ENCODE measurements around the gene FAM111A. TPM values are rescaled to one million over a fixed set of nuclear protein-coding genes. Genes with fewer than 3 reads are reported as not detected.

Gene FAM111A
- total RNA-seq, 2 experiments from 2014 or later: 87.9 to 135 TPM

- peaks cover 17% of the 10 kb centered on the region for H3K4me1 Mint-ChIP-seq
- intact Hi-C loops (cut with DNase I, micrococcal nuclease): loop anchor here (1.0 to 5.0 kb wide), 8 partner anchors 15 to 631 kb away; no protein-coding TSS in a partner anchor
- no peaks in the 10 kb centered on the region for H3K36me3 Mint-ChIP-seq (ENCODE audit: low read depth)
- ATAC-seq (peak; percentile 86), DNase-seq (peak; percentile 95)
- H3K9me3 Mint-ChIP-seq (ENCODE audit: low read depth): no peaks in the 10 kb centered on the region
- CTCF ChIA-PET: interaction anchor here (0.5 to 9.2 kb wide), 37 partner anchors 8 to 1047 kb away, joined by 3 to 115 read pairs (median 6); partner anchors contain the start of genes MRPL16 and OR5A2
- no peak within 1 kb of the TSS for H3K27ac Mint-ChIP-seq
- peaks cover 14% of the 10 kb centered on the region for H3K27me3 Mint-ChIP-seq
- POLR2A ChIA-PET: interaction anchor here (0.7 to 1.0 kb wide), 3 partner anchors 19 to 65 kb away, joined by 3 to 15 read pairs (median 5); no protein-coding TSS in a partner anchor
- H3K4me3 Mint-ChIP-seq: peak within 1 kb of the TSS; percentile 70
These were observed 29.1 kb downstream of the FAM111A start, which contains the start of gene DTX4 for GRCh38 chr11:59171508-59172322. TSS of gene DTX4 (plus strand) at chr11:59172132. CDS start at chr11:59172596, 464 bp downstream.

DNA sequence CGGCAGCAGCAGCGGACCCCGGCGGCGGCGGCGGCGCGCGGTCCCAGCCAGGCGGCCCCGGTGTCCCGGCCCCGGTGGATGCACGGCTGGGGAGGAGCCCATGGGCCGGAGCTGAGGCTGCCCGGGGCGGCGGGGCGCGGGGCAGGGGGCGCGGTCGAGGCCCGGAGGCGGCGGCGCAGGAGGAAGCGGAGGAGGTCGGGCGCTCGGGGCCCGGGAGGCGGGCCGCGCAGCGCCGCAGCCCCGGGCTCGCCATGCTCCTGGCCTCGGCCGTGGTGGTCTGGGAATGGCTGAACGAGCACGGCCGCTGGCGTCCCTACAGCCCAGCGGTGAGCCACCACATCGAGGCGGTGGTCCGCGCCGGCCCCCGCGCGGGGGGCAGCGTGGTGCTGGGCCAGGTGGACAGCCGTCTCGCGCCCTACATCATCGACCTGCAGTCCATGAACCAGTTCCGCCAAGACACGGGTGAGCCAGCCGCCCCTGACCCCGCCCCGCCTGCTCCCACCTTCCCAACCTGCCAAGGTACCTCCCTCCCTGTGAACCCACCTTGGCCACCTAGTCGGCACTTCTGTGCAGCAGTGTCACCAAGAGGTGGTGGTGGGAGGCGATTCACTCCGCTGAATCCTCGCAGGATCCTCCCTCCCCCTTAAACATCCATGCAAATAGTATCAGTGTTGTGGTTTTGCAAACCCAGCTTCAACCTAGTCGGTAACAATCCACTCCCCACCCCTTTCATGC is 29.9 kb downstream of the FAM111A start:
- Mint-ChIP-seq H3K27me3 (peaks cover 12% of the 10 kb centered on the region), H3K9me3 (ENCODE audit: low read depth) (no peaks in the 10 kb centered on the region), H3K4me1 (peaks cover 17% of the 10 kb centered on the region), H3K27ac (no peak overlapping the region), H3K36me3 (ENCODE audit: low read depth) (no peaks in the 10 kb centered on the region), H3K4me3 (peak overlapping the region; percentile 70)
- ChIA-PET POLR2A (interaction anchor here (0.7 to 1.0 kb wide), 3 partner anchors 18 to 66 kb away, joined by 3 to 15 read pairs (median 5); no protein-coding TSS in a partner anchor), CTCF (interaction anchor here (0.5 to 9.2 kb wide), 28 partner anchors 8 to 1046 kb away, joined by 3 to 115 read pairs (median 6); partner anchors contain the start of genes MRPL16 and OR5A2)
- DNase-seq (peak; percentile 30), ATAC-seq (peak; percentile 18)
- intact Hi-C loops (cut with DNase I, micrococcal nuclease): loop anchor here (1.0 to 5.0 kb wide), 3 partner anchors 14 to 510 kb away; no protein-coding TSS in a partner anchor

DNA sequence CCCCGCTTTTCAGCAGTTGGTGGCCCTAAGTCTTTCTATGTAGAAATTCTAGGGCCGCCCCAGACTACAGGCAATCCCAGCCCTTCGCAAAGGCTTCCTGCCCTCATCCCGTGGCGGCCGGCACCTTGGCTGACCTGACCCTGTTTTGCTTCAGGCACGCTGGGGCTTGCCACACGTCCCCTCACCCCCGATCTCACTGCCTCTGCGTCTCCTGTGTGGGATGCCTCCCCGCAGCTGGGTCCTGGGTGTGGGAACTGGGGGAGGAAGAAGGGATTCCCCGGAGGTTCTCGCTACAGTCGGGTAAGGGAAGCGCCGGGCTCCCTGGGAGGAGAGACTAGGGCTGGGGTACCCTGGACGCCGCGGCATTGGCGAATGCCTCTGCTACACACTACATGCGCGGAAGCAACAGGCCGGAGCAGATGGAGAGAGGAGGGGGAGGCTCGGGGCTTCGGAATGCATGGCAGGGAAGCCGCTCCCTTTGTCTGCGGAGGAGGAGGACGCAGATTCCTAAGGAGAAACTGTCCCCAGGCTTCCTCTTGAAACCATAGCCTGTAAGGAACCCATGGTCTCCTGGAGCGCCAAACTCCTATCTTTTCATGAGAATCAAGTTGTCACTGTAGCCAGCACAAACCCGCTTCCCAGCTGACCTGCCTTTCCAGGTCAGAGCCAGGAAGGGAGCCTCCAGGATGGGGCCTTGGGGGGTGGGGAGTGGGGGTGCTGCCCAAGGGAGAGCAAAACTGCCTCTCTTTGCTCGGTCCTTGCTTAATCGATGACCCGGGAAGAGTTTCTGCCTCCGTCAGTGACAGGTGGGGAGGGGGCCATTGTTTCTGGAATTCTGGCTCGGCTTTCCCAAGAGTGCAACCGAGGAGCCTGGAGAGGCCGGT is 30.7 kb downstream of the FAM111A start:
- intact Hi-C loops (cut with DNase I, micrococcal nuclease): loop anchor here in 1 of 2 experiments (2.0 to 5.0 kb wide), 2 partner anchors 387 to 509 kb away; no protein-coding TSS in a partner anchor
- Mint-ChIP-seq H3K4me1 (peaks cover 17% of the 10 kb centered on the region), H3K27me3 (peaks cover 12% of the 10 kb centered on the region), H3K4me3 (peak overlapping the region; percentile 70), H3K27ac (no peak overlapping the region), H3K36me3 (ENCODE audit: low read depth) (no peaks in the 10 kb centered on the region), H3K9me3 (ENCODE audit: low read depth) (no peaks in the 10 kb centered on the region)
- CTCF ChIA-PET: interaction anchor here (0.6 to 9.2 kb wide), 8 partner anchors 8 to 120 kb away, joined by 3 to 115 read pairs (median 12); no protein-coding TSS in a partner anchor
- POLR2A ChIA-PET: no interaction called here
- ATAC-seq: no peak
- peak; percentile 21 for DNase-seq

DNA sequence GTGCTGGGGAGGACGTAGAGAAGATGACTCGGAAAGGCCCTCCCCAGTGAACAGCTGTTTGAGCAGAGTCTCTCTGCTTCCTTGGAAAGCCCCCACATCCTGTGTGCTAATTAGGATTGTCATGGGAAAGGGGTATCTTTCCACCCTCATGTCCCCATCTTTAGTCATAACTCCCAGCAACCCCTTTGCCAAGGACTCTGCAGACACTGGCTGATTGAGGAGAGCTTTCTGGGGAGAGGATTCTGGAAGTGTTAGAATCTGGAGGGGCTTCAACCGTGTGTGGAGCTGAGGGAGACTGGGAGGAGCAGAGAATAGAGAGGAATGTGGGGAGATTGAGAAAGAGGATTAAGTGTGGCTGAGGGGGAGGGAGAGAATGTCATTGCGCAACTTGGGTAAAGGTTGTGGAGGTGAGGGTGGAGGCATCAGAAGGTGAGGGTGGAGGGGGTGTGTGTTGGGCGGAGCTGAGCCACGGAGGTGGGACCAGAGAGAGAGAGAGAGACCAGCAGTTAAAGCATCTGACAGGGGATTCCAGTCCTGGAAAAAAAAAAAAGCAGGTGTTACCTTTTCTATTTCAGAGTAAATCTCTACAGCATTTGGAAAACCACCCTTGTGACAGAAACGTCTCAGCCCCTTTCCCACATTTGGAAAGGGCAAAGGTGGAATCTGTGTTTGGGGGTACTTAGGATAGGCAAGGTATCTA is 31.5 kb downstream of the FAM111A start:
- CTCF ChIA-PET: interaction anchor here (0.6 to 9.2 kb wide), 7 partner anchors 12 to 119 kb away, joined by 3 to 115 read pairs (median 4); no protein-coding TSS in a partner anchor
- H3K4me1 Mint-ChIP-seq: peaks cover 17% of the 10 kb centered on the region
- no peak for DNase-seq
- H3K27ac Mint-ChIP-seq: no peak overlapping the region
- POLR2A ChIA-PET: no interaction called here
- peaks cover 12% of the 10 kb centered on the region for H3K27me3 Mint-ChIP-seq
- no peaks in the 10 kb centered on the region for H3K9me3 Mint-ChIP-seq (ENCODE audit: low read depth)
- no peak for ATAC-seq
- intact Hi-C loops (cut with DNase I, micrococcal nuclease): loop anchor here in 1 of 2 experiments (2.0 to 5.0 kb wide), 2 partner anchors 387 to 508 kb away; no protein-coding TSS in a partner anchor
- no peaks in the 10 kb centered on the region for H3K36me3 Mint-ChIP-seq (ENCODE audit: low read depth)
- no peak overlapping the region for H3K4me3 Mint-ChIP-seq

- Mint-ChIP-seq H3K36me3 (ENCODE audit: low read depth) (no peaks in the 10 kb centered on the region), H3K4me1 (peaks cover 17% of the 10 kb centered on the region), H3K27me3 (peaks cover 12% of the 10 kb centered on the region), H3K27ac (no peak overlapping the region), H3K9me3 (ENCODE audit: low read depth) (peaks cover 4% of the 10 kb centered on the region), H3K4me3 (no peak overlapping the region)
- ChIA-PET CTCF (interaction anchor here (0.7 to 9.2 kb wide), 6 partner anchors 11 to 255 kb away, joined by 3 to 115 read pairs (median 3); no protein-coding TSS in a partner anchor), POLR2A (no interaction called here)
- intact Hi-C loops (cut with DNase I, micrococcal nuclease): loop anchor here in 1 of 2 experiments (5.0 kb wide), 1 partner anchor 508 kb away; no protein-coding TSS in a partner anchor
- DNase-seq (peak; percentile 41), ATAC-seq (peak; percentile 32)
These were observed 32.0 kb downstream of the FAM111A start for GRCh38 chr11:59174664-59175033.

DNA sequence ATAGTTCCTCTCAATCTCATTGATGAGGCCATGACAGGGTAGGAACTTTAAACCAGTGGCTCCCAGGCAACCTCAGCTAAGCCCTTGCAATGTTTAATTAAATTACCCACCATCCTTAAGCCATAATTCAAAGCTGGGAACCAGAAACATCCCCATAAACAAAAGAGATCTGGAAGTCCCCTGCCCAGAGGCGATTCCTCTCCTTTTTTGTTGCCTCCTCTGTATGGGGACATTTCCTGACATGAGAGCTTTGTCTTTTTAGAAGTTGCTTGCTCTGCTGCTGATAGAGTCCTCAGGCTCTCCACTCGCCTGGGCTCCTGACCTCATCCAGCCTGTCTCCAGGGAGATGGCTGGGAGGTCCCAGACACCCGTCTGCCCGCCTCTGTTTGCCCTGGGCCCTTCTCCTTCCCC is 32.4 kb downstream of the FAM111A start:
- Mint-ChIP-seq H3K9me3 (ENCODE audit: low read depth) (peaks cover 6% of the 10 kb centered on the region), H3K4me3 (no peak overlapping the region), H3K27ac (no peak overlapping the region), H3K4me1 (peaks cover 17% of the 10 kb centered on the region), H3K36me3 (ENCODE audit: low read depth) (no peaks in the 10 kb centered on the region), H3K27me3 (peaks cover 12% of the 10 kb centered on the region)
- no peak for ATAC-seq
- intact Hi-C loops (cut with DNase I, micrococcal nuclease): no loop called here
- ChIA-PET POLR2A (no interaction called here), CTCF (interaction anchor here (0.7 to 9.2 kb wide), 6 partner anchors 11 to 254 kb away, joined by 3 to 115 read pairs (median 3); no protein-coding TSS in a partner anchor)
- no peak for DNase-seq

DNA sequence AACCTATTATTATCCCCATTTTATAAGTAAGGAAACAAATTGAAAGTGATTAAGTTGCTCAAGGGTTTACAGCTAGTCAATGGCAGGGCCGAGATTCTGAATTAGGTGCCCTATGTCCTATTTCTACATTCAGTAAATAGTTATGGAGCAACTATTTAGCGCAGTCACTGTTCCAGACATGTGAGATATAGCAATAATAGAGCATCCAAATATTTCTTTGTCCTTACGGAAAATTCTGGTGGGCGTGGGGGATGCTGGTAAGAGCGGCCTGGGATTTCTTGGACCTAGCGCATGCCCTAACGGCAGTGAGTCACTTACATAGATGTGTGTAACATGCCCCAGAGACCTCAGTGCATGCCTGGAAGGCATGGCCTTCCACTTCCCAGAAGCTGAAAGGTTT is 33.7 kb downstream of the FAM111A start:
- Mint-ChIP-seq H3K4me1 (peaks cover 17% of the 10 kb centered on the region), H3K27ac (no peak overlapping the region), H3K9me3 (ENCODE audit: low read depth) (peaks cover 6% of the 10 kb centered on the region), H3K36me3 (ENCODE audit: low read depth) (no peaks in the 10 kb centered on the region), H3K4me3 (no peak overlapping the region), H3K27me3 (peaks cover 12% of the 10 kb centered on the region)
- ATAC-seq: no peak
- POLR2A ChIA-PET: no interaction called here
- no peak for DNase-seq
- intact Hi-C loops (cut with DNase I, micrococcal nuclease): no loop called here
- CTCF ChIA-PET: interaction anchor here (9.2 kb wide), 1 partner anchor 9 kb away, joined by 115 read pairs; no protein-coding TSS in a partner anchor

DNA sequence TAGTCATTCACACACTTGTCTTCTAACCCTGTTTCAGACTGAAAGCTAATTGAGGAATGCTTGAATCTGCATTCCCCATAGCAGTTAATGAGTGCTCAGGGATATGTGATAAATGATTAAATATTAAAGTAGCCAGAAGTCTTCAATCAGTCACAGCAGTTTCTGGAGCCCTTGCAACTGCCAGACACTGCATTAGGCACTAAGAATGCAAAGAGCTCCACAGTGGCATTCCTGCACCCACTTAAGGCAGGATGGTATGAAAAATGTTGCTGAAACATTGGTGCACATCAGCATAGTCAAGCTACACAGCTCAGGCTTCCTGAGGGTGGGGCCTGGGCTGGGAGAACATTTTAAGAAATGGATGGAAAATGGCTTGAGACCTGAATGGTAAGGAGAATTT is 35.7 kb downstream of the FAM111A start:
- ChIA-PET POLR2A (no interaction called here), CTCF (interaction anchor here (2.0 to 9.2 kb wide), 2 partner anchors 7 to 251 kb away, joined by 6 to 115 read pairs; no protein-coding TSS in a partner anchor)
- H3K36me3 Mint-ChIP-seq (ENCODE audit: low read depth): no peaks in the 10 kb centered on the region

GRCh38 chr11:59179121-59179520 is 36.5 kb downstream of the FAM111A start:
- no peak overlapping the region for H3K27ac Mint-ChIP-seq
- peaks cover 6% of the 10 kb centered on the region for H3K9me3 Mint-ChIP-seq (ENCODE audit: low read depth)
- no peak for DNase-seq
- ChIA-PET CTCF (interaction anchor here (2.0 kb wide), 1 partner anchor 250 kb away, joined by 6 read pairs; no protein-coding TSS in a partner anchor), POLR2A (no interaction called here)
- H3K27me3 Mint-ChIP-seq: peaks cover 1% of the 10 kb centered on the region
- intact Hi-C loops (cut with DNase I, micrococcal nuclease): no loop called here
- no peak for ATAC-seq
- H3K4me1 Mint-ChIP-seq: peaks cover 6% of the 10 kb centered on the region
- H3K4me3 Mint-ChIP-seq: no peak overlapping the region
- H3K36me3 Mint-ChIP-seq (ENCODE audit: low read depth): no peaks in the 10 kb centered on the region

More for the DNA sequence above, 35.7 kb downstream of the FAM111A start:
- Mint-ChIP-seq H3K9me3 (ENCODE audit: low read depth) (peaks cover 6% of the 10 kb centered on the region), H3K27me3 (peaks cover 5% of the 10 kb centered on the region), H3K4me3 (no peak overlapping the region), H3K4me1 (peaks cover 9% of the 10 kb centered on the region), H3K27ac (no peak overlapping the region)
- ATAC-seq: no peak
- no peak for DNase-seq
- intact Hi-C loops (cut with DNase I, micrococcal nuclease): no loop called here

Measured in activated CD4-positive, alpha-beta T cell treated with anti-CD3 and anti-CD28 coated beads for 36 hours (primary cell).